Lung (tissue), 12 donors: ENCODE data around the gene DLK2. TPM values are rescaled to one million over a fixed set of nuclear protein-coding genes. Genes with fewer than 3 reads are reported as not detected.

Source experiments
- ATAC-seq: fragments of 200-7000 bp; cut with Tn5 transposase; one replicate; pipeline ENCODE4 v1.9.1; 2020; ENCODE audit warnings: moderate number of reproducible peaks; ENCODE audit not compliant: insufficient read depth, low FRiP score
- DNase-seq, 3 donors: peaks; one replicate each; pipeline ENCODE4 v3.0.0-alpha.2; 2013 to 2017
- H3K27ac ChIP-seq, 2 donors: one replicate each; pipeline ENCODE4 v1.5.1; 2013; ENCODE audit warnings: mild to moderate bottlenecking in 2 of 2, moderate library complexity in 2 of 2, control low read depth in 1 of 2, inconsistent platforms in 1 of 2, low read depth in 1 of 2, low read length in 1 of 2
- H3K27me3 ChIP-seq, 3 donors: one replicate each; pipeline ENCODE4 v1.5.1; 2013; ENCODE audit warnings: low read length in 2 of 3; ENCODE audit not compliant: control insufficient read depth in 3 of 3, insufficient read depth in 3 of 3
- H3K36me3 ChIP-seq, 4 donors: one replicate each; pipeline ENCODE4 v1.5.1; 2013; ENCODE audit warnings: low read length in 4 of 4, mild to moderate bottlenecking in 1 of 4, moderate library complexity in 1 of 4; ENCODE audit not compliant: control insufficient read depth in 4 of 4, insufficient read depth in 4 of 4
- H3K4me1 ChIP-seq, 5 donors: one replicate each; pipeline ENCODE4 v1.5.1; 2013; ENCODE audit warnings: low read length in 5 of 5, mild to moderate bottlenecking in 2 of 5, moderate library complexity in 1 of 5; ENCODE audit not compliant: control insufficient read depth in 5 of 5, insufficient read depth in 5 of 5
- H3K4me3 ChIP-seq: one replicate; pipeline ENCODE4 v1.5.1; 2013; ENCODE audit warnings: mild to moderate bottlenecking, control low read depth, moderate library complexity
- H3K9ac ChIP-seq, 2 donors: one replicate each; pipeline ENCODE4 v1.5.1; 2013; ENCODE audit warnings: low read length in 2 of 2, control low read depth in 1 of 2; ENCODE audit not compliant: insufficient read depth in 1 of 2
- H3K9me3 ChIP-seq, 4 donors: one replicate each; pipeline ENCODE4 v1.5.1; 2013; ENCODE audit warnings: low read length in 3 of 4, mild to moderate bottlenecking in 1 of 4, moderate library complexity in 1 of 4; ENCODE audit not compliant: control insufficient read depth in 4 of 4, insufficient read depth in 3 of 4
- CTCF ChIP-seq: IDR thresholded peaks from 2 replicates; pipeline ENCODE4 v1.5.1; 2012; ENCODE audit warnings: mild to moderate bottlenecking; ENCODE audit errors: control extremely low read depth, extremely low read depth
- WGBS, 2 donors: extraction: QIAGEN DNeasy Blood & Tissue Kit; methylation state at CpG; one replicate each; pipeline ENCODE4 v1.1.7; 2013; 5-methylcytosine and 5-hydroxymethylcytosine counted together
- polyA plus RNA-seq, 2 donors: library from polyadenylated mRNA; stranded (reverse); fragments of 200-250 nt; gene quantifications; one replicate each; pipeline ENCODE4 v1.2.1, GENCODE V29; 2013
- total RNA-seq, 2 donors: library from RNA; depleted of rRNA in 1 of 2; stranded (reverse); fragments of >200 nt in 1 of 2; gene quantifications; one replicate each; pipeline ENCODE4 v1.2.1, GENCODE V29; 2014 to 2021
- donor health status: control.
- donor health status: control.
- donor health status: Bipolar disorder and iron deficiency.
- donor health status: healthy.
- donor health status: DM: yes; HTN: yes; CAD: no.

The DLK2 gene
- total and polyA plus RNA-seq, 4 donors: 1.1 to 2.6 (median 1.3) TPM

DNA sequence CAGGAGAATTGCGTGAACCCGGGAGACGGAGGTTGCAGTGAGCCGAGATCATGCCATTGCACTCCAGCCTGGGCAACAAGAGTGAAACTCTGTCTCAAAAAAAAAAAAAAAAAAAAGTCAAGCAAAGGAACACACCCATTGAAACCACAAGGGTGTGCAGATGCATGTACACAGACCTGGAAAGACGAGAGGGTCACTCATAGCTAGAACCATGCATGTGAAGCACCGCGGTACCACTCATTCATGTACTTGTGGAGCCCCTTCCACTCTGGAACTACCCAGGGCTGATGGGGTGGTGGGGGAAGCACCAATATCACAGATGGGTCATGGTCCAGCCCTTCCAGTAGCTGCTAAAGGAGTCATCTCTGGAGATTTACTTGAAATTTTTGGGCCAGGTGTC, 14.6 kb upstream of the DLK2 start:
- DNase-seq (no peak), ATAC-seq (no peak)
- no peak overlapping the region for H3K4me3 ChIP-seq
- TF ChIP-seq CTCF: no peak
- H3K9me3 ChIP-seq: no peaks in the 10 kb centered on the region
- H3K9ac ChIP-seq: no peak overlapping the region
- H3K36me3 ChIP-seq: no peaks in the 10 kb centered on the region
- no peaks in the 10 kb centered on the region for H3K27me3 ChIP-seq
- 93 to 96% methylated on average over 7 of the region's 7 CpGs for WGBS, 2 donors
- H3K4me1 ChIP-seq: peaks cover 0 to 5% (median 0%) of the 10 kb centered on the region in 5 donors
- H3K27ac ChIP-seq: no peak overlapping the region

DNA sequence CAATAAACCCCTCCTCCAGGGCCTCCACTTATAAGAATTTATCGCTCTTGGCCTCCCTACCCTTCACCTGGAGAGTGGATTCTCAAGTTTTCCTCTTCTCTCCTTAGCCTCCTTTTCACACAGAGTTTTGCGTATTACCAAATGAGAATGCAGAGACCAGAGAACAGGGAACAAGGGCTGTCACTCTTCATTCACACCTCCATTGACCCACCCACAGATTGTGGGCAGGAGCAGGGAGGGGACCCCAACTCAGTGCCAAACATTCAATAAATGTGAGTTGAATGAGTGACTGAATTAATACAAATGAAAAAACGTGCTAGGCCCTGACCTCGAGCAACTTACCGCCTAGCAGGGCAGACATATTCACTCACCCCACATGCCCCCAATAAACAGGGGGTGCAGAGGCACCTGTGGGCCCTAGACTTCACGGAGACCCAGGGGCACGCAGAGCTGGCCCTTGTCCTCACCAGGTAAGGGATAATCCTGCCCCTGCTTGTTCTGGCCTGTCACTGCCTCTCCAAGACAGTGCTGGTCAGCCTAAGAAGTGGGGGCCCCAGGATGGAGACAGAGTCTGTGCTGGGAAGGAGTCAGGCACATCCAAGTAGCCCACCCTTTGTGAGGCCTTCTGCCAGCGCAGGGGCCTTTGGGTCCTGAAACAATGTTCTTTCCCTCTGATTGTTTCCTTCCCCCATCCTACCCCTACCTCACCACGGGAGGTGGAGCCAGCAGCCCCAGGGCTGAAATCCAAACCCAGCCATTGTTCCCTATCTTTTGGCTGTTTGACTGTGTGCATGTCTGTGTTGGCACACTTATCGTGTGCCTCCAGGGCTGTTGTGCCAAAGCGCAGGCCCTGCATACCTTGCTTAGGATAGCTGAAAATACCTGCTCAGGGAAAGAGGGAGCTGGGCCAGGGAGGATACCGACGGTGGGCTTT, 13.7 kb upstream of the DLK2 start:
- Histone ChIP-seq H3K4me3 (no peak overlapping the region), H3K27ac (peak overlapping the region in 1 of 2 donors; percentile 24), H3K9ac (no peak overlapping the region), H3K9me3 (no peaks in the 10 kb centered on the region), H3K4me1 (peaks cover 0 to 5% (median 0%) of the 10 kb centered on the region in 5 donors), H3K27me3 (no peaks in the 10 kb centered on the region), H3K36me3 (no peaks in the 10 kb centered on the region)
- WGBS, 2 donors: 67 to 81% methylated on average over 13 of the region's 13 CpGs
- ATAC-seq: no peak
- TF ChIP-seq CTCF: no peak
- peak in 1 of 3 donors; percentile 2 for DNase-seq

GRCh38 chr6:43468240-43468639, 12.9 kb upstream of the DLK2 start:
- Histone ChIP-seq H3K9ac (no peak overlapping the region), H3K36me3 (no peaks in the 10 kb centered on the region), H3K9me3 (no peaks in the 10 kb centered on the region), H3K27ac (no peak overlapping the region), H3K4me3 (no peak overlapping the region), H3K4me1 (peaks cover 0 to 5% (median 0%) of the 10 kb centered on the region in 5 donors), H3K27me3 (peaks cover 0 to 3% (median 0%) of the 10 kb centered on the region in 3 donors)
- WGBS, 2 donors: 75 to 86% methylated on average over 4 of the region's 4 CpGs
- ATAC-seq (no peak), DNase-seq (no peak)
- TF ChIP-seq CTCF: no peak
